ENCODE measurements around the gene CCSER2.

DNA sequence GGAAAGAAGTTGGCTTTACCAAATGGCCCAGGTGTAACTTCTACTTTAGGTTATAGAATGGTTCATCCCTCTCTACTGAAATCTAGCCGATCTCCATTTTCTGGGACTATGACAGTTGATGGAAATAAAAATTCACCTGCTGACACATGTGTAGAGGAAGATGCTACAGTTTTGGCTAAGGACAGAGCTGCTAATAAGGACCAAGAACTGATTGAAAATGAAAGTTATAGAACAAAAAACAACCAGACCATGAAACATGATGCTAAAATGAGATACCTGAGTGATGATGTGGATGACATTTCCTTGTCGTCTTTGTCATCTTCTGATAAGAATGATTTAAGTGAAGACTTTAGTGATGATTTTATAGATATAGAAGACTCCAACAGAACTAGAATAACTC lies 43.6 kb downstream of the CCSER2 start:
- TF ChIP-seq, protein P1, sequence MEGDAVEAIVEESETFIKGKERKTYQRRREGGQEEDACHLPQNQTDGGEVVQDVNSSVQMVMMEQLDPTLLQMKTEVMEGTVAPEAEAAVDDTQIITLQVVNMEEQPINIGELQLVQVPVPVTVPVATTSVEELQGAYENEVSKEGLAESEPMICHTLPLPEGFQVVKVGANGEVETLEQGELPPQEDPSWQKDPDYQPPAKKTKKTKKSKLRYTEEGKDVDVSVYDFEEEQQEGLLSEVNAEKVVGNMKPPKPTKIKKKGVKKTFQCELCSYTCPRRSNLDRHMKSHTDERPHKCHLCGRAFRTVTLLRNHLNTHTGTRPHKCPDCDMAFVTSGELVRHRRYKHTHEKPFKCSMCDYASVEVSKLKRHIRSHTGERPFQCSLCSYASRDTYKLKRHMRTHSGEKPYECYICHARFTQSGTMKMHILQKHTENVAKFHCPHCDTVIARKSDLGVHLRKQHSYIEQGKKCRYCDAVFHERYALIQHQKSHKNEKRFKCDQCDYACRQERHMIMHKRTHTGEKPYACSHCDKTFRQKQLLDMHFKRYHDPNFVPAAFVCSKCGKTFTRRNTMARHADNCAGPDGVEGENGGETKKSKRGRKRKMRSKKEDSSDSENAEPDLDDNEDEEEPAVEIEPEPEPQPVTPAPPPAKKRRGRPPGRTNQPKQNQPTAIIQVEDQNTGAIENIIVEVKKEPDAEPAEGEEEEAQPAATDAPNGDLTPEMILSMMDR (IDR thresholded peaks at IDR 0.05): no peak
- no peak for TF ChIP-seq POLR2A (IDR thresholded peaks at IDR 0.05)

Data from adrenal gland (tissue), 5 donors.